Measurements from ENCODE around the gene SMIM5. TPM values are rescaled to one million over a fixed set of nuclear protein-coding genes. Genes with fewer than 3 reads are reported as not detected.
"Not testable (repeated sequence)": the region's sequence is repeated elsewhere in the genome, so short reads cannot be mapped to it uniquely, and the experiment has no call there.

SMIM5 gene
- total RNA-seq, 1 experiment from 2014 or later, result 0.09 TPM

- CTCF ChIA-PET, result interaction anchor here (0.7 to 1.6 kb wide), 4 partner anchors 10 to 43 kb away, joined by 3 to 8 read pairs (median 4); partner anchors contain the start of gene SMIM5
- DNase-seq (ENCODE audit: unreplicated experiment), result no peak
- intact Hi-C loops (cut with micrococcal nuclease), result no loop called here
- TF ChIP-seq CTCF (IDR thresholded peaks at IDR 0.05; ENCODE audit: unreplicated experiment), result no peak
- Mint-ChIP-seq H3K9me3 (ENCODE audit: unreplicated experiment) (no peaks in the 10 kb centered on the region), H3K4me3 (ENCODE audit: unreplicated experiment) (no peak overlapping the region), H3K4me1 (ENCODE audit: insufficient read depth, unreplicated experiment) (no peaks in the 10 kb centered on the region), H3K27me3 (ENCODE audit: insufficient read depth, unreplicated experiment) (no peaks in the 10 kb centered on the region), H3K36me3 (ENCODE audit: insufficient read depth, unreplicated experiment) (peaks cover 3% of the 10 kb centered on the region), H3K27ac (ENCODE audit: low read depth, unreplicated experiment) (no peak overlapping the region)
- BruUV-seq (replicated peaks), result no TSS peak
- POLR2A ChIA-PET, result interaction anchor here (1.5 kb wide), 1 partner anchor 59 kb away, joined by 3 read pairs; no protein-coding TSS in a partner anchor
Observed at GRCh38 chr17:75590849-75591721, 42.1 kb upstream of the SMIM5 start.

DNA sequence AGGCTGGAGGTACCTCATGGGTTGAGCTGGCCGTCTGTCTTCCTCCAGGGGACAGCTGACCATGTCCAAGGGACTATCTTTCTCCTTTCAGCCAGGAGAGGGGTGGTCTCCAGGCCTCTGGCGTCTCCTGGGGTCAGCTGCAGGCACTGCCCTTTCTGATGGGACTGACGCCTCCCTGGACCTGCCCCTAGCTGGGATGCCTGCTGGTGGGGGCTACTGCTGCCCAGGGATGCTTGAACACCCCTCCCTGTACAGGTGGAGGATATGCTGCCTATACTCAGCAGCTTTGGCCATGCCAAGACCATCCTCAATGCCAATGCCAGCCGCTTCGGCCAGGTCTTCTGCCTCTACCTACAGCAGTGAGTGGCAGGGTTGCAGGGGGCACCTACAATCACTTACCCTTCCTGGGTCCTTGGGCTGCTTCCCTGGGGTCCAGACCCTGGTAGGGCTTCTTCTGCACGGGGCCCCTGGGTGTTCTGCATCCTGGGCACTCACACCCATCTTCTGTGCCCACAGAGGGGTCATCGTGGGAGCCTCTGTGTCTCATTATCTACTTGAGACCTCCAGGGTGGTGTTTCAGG, 41.4 kb upstream of the SMIM5 start:
- CTCF ChIA-PET, result interaction anchor here (0.8 kb wide), 1 partner anchor 9 kb away, joined by 8 read pairs; no protein-coding TSS in a partner anchor
- Mint-ChIP-seq H3K4me3 (ENCODE audit: unreplicated experiment) (no peak overlapping the region), H3K27me3 (ENCODE audit: insufficient read depth, unreplicated experiment) (no peaks in the 10 kb centered on the region), H3K4me1 (ENCODE audit: insufficient read depth, unreplicated experiment) (no peaks in the 10 kb centered on the region), H3K9me3 (ENCODE audit: unreplicated experiment) (no peaks in the 10 kb centered on the region), H3K36me3 (ENCODE audit: insufficient read depth, unreplicated experiment) (peaks cover 7% of the 10 kb centered on the region), H3K27ac (ENCODE audit: low read depth, unreplicated experiment) (no peak overlapping the region)
- BruUV-seq (replicated peaks), result no TSS peak
- TF ChIP-seq CTCF (IDR thresholded peaks at IDR 0.05; ENCODE audit: unreplicated experiment), result no peak
- no peak for DNase-seq (ENCODE audit: unreplicated experiment)
- intact Hi-C loops (cut with micrococcal nuclease), result no loop called here
- POLR2A ChIA-PET, result no interaction called here

GRCh38 chr17:75592348-75593020, 40.8 kb upstream of the SMIM5 start:
- no peaks in the 10 kb centered on the region for H3K9me3 Mint-ChIP-seq (ENCODE audit: unreplicated experiment)
- H3K36me3 Mint-ChIP-seq (ENCODE audit: insufficient read depth, unreplicated experiment), result peaks cover 7% of the 10 kb centered on the region
- DNase-seq (ENCODE audit: unreplicated experiment), result no peak
- TF ChIP-seq CTCF (IDR thresholded peaks at IDR 0.05; ENCODE audit: unreplicated experiment), result no peak
- ChIA-PET POLR2A (no interaction called here), CTCF (interaction anchor here (0.9 kb wide), 1 partner anchor 9 kb away, joined by 3 read pairs; no protein-coding TSS in a partner anchor)
- no peaks in the 10 kb centered on the region for H3K27me3 Mint-ChIP-seq (ENCODE audit: insufficient read depth, unreplicated experiment)
- intact Hi-C loops (cut with micrococcal nuclease), result no loop called here
- H3K4me1 Mint-ChIP-seq (ENCODE audit: insufficient read depth, unreplicated experiment), result no peaks in the 10 kb centered on the region
- BruUV-seq (replicated peaks), result no TSS peak
- H3K4me3 Mint-ChIP-seq (ENCODE audit: unreplicated experiment), result no peak overlapping the region
- H3K27ac Mint-ChIP-seq (ENCODE audit: low read depth, unreplicated experiment), result no peak overlapping the region

GRCh38 chr17:75593430-75593829, 39.8 kb upstream of the SMIM5 start:
- H3K36me3 Mint-ChIP-seq (ENCODE audit: insufficient read depth, unreplicated experiment); H3K27me3 Mint-ChIP-seq (ENCODE audit: insufficient read depth, unreplicated experiment); H3K27ac Mint-ChIP-seq (ENCODE audit: low read depth, unreplicated experiment); H3K9me3 Mint-ChIP-seq (ENCODE audit: unreplicated experiment); intact Hi-C loops (cut with micrococcal nuclease); DNase-seq (ENCODE audit: unreplicated experiment); BruUV-seq (replicated peaks); H3K4me3 Mint-ChIP-seq (ENCODE audit: unreplicated experiment); H3K4me1 Mint-ChIP-seq (ENCODE audit: insufficient read depth, unreplicated experiment): not testable (repeated sequence)
- ChIA-PET CTCF (interaction anchor here (0.6 to 0.9 kb wide), 2 partner anchors 8 to 31 kb away, joined by 3 read pairs; no protein-coding TSS in a partner anchor), POLR2A (interaction anchor here (0.6 kb wide), 1 partner anchor 39 kb away, joined by 3 read pairs; no protein-coding TSS in a partner anchor)

All from MCF 10A (cell line).